VCaP (cell line): Measurements from ENCODE around the gene SEZ6L.

Source experiments
- H3K27ac ChIP-seq: fragments of 450-650 bp; 2 replicates; pipeline ENCODE4 v1.5.1; 2017
- TF ChIP-seq, protein P1 (sequence below): fragments of 450-650 bp; conservative IDR thresholded peaks from 2 replicates; pipeline ENCODE4 v1.5.1; 2017; ENCODE audit warnings: mild to moderate bottlenecking, moderate library complexity

SEZ6L gene

DNA sequence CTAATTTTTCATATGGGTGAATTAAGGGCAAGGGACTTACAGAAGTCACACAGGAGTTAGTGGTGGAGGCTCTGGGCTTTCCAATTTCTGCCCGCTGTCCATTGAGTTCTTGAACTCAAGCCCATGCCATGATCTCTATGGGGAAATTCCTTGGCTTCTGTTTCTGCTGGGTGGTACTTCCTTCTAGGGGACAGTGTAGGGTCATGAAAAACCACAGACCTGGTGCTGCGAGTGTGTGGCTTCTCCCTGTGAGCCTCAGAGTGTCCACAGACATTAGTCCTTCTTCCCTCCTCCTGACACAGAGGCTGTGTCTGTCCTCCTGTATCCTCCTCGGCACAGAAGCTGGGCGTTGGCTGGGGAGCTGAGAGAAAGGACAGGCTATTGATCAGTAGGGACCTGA is 6.3 kb upstream of the SEZ6L start:
- TF ChIP-seq, protein P1, sequence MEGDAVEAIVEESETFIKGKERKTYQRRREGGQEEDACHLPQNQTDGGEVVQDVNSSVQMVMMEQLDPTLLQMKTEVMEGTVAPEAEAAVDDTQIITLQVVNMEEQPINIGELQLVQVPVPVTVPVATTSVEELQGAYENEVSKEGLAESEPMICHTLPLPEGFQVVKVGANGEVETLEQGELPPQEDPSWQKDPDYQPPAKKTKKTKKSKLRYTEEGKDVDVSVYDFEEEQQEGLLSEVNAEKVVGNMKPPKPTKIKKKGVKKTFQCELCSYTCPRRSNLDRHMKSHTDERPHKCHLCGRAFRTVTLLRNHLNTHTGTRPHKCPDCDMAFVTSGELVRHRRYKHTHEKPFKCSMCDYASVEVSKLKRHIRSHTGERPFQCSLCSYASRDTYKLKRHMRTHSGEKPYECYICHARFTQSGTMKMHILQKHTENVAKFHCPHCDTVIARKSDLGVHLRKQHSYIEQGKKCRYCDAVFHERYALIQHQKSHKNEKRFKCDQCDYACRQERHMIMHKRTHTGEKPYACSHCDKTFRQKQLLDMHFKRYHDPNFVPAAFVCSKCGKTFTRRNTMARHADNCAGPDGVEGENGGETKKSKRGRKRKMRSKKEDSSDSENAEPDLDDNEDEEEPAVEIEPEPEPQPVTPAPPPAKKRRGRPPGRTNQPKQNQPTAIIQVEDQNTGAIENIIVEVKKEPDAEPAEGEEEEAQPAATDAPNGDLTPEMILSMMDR = no peak
- no peak overlapping the region for H3K27ac ChIP-seq

DNA sequence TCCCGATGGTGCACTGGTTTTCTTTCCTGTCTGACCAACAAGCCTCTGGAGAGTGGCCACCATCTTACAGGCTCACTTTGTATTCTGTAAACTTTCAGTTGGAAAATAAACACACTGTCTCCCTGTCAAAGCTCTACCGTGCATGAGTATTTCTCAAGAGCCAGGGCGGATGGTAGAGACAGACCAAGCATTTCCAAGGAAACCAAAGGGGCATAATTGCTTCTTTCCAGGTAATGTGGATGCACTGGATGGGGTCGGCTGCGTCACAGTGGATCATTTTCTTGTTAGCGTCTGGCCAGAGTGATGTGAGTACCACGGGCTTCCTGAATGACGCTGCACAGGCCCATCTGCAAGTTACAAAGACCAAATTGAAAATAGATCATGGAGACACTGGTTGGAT is 5.1 kb upstream of the SEZ6L start:
- no peak overlapping the region for H3K27ac ChIP-seq
- TF ChIP-seq, protein P1 = no peak

DNA sequence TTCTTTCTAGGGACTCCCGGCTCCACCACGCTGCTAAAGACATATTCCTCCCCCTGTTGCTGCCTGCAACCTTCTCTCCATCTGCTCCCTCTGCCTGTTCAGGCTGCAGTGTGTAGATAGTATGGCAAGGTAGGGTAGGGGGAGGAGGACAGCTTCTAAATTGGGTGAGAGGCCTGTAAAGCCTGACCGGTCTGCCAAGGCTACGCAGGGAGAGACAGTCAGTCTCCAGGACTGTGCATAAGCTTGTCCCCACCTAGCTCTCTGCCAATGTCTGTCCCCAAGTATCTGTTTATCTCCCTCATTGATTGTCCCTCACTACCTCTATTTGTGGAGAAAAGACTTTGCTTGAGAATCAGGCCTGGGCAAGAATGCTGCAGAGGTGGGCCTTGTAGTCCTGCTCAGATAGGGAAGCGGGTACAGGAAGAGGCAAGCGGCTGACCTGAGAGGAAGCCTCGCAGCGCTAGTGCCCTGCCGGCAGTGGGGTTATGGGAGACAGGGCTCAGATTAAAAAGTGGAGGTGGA is 871 bp upstream of the SEZ6L start:
- TF ChIP-seq, protein P1 = no peak
- H3K27ac ChIP-seq = no peak overlapping the region

DNA sequence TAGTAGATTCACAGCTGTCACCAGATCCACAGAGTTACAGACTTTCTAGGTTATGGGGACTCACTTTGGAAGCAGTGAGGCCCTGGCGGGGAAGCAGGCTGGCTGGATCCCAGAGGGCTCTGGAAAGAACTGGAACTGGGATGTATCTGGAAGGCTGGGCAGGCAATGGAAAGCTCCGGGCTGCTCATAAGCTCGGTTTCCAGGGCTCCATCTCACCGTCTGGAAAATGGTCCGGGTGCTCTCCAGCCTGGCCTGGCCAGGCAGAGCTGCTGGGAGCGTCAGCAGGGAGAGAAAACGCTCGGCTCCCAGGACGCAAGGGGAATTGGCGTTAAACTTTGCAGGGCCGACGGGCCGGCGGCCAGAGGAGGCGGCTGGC is 335 bp upstream of the SEZ6L start:
- TF ChIP-seq, protein P1 = no peak

DNA sequence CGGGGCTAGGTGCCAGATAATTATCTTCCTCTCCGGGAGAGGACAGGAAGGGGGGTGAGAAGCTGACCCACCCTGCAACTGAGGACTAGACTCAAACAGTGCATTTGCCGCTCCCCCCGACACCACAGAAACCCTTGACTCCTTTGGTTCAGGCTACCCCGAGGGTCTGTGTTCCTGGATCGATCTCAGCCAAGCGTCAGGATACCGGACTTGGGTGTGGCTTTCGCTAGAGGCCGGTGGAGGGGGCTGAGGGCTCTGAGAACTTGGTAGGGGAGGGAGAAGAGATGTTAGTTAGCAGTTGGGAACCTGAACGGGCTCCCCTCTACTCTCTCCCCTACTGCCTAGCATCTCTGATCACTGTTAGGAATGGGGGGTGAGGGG is 840 bp downstream of the SEZ6L start:
- TF ChIP-seq, protein P1 = no peak
- no peak overlapping the region for H3K27ac ChIP-seq

More for the DNA sequence above, 335 bp upstream of the SEZ6L start:
- no peak overlapping the region; the same call in 1 of the 2 replicates for H3K27ac ChIP-seq

DNA sequence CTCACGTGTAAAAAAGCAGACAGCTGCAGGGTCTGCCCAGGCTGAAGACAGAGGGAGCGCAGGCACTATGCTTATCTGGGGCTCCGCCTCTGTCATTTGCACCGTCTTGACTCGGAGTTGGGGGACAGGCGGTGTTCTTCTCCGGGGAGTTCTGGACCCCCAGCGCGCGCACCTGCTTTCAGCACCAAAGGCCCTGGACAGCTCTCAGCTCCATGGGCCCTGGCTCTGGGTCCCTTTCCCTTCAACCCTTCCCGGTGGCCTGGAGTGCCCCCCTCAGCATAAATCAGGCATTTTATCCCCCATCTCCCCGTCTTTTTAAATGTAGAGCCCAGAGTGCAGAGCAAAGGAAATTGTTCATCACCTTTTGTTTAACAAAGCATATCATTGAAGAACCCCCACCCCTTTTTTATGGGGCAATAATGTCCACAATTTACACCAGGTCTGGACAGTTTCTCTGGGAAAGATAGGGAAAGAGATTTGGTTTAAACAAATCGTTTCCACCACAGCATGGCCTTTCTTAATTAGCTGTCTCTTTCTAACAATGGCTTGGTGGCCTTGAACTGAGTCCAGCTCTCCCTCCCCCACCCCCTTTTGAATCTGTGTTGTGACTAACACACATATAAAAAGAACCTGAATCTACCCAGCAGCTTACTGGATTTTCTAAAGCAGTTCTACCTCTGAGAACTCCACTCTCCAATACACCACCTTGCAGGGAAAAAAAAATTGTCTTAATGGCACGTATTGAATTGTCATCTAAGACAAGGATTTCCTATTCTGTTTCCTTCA is 1.7 kb downstream of the SEZ6L start:
- TF ChIP-seq, protein P1 = no peak
- H3K27ac ChIP-seq = no peak overlapping the region

DNA sequence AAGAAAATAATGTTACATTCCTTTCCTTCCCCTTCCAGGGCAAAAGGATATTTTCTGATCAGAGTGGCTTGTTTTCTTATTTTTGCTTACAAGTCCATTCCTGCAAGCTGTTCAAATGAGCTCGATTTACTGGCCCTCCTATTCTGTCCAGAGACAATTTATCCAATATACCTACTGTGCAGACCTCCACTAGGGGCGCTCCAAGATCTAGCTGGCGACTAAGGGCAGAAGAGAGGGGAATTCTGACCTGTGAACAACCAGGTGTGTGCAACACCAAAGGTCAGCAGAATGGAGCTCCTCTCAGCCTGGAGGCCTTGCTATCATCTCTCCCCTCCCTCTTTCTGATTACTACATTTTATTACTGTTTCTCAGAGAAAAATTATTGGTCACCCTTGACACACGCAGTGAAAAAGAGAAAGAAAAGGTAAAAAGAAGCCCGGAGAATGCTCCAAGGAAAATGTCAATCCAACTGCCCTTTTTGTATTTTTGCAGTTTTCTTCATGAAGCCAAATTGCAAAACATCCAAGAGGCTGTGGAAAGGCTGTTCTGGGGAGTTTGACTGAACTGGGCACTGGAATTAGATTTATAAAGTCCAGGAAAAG is 3.2 kb downstream of the SEZ6L start:
- TF ChIP-seq, protein P1 = peak; percentile 92
- H3K27ac ChIP-seq = no peak overlapping the region
